Eye (tissue), 1 donor: ENCODE data around the gene PDE4A.
"Not testable (repeated sequence)": the region's sequence is repeated elsewhere in the genome, so short reads cannot be mapped to it uniquely, and the experiment has no call there.

Experiments
- DNase-seq: peaks from one replicate; pipeline ENCODE4 v3.0.0-alpha.2; 2015

Gene PDE4A

DNA sequence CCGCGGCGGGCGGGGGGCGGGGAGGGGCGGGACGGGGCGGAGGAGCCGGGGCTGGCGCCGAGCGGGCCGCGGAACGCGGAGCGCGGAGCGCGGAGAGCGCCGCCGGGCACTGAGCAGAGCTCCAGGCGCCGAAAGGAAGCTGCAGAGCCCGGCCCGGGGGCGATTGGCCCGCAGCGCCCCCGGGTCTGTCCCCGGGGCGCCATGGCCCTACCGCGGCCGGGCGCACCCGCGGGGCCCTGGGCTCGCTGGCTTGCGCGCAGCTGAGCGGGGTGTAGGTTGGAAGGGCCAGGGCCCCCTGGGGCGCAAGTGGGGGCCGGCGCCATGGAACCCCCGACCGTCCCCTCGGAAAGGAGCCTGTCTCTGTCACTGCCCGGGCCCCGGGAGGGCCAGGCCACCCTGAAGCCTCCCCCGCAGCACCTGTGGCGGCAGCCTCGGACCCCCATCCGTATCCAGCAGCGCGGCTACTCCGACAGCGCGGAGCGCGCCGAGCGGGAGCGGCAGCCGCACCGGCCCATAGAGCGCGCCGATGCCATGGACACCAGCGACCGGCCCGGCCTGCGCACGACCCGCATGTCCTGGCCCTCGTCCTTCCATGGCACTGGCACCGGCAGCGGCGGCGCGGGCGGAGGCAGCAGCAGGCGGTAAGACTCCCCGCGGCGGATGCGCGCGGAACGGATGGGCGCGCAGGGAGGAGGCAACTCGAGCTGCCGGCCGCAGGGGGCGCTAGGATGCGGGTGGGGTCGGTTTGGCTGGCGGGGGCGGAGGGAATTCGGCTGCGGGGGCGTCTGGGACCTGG is at the start of gene PDE4A:
PDE4A (plus strand) TSS at position 95 of the 796 bp plus-strand sequence; CDS start at position 322, 227 bp downstream.
- DNase-seq, result peak; percentile 47

DNA sequence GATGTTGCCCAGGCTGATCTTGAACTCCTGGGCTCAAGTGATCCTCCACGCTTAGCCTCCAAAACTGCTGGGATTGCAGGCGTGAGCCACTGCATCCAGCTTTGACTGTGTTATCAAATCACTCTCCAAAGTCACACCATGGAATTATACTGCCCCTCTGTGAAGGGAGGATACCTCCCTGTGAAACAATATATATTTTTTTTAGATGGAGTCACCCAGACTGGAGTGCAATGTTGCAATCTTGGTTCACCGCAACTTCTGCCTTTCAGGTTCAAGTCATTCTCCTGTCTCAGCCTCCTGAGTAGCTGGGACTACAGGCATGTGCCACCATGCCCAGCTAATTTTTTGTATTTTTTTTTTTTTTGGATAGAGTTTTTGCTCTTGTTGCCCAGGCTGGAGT is 47.6 kb upstream of the PDE4A start:
- DNase-seq, result no peak

DNA sequence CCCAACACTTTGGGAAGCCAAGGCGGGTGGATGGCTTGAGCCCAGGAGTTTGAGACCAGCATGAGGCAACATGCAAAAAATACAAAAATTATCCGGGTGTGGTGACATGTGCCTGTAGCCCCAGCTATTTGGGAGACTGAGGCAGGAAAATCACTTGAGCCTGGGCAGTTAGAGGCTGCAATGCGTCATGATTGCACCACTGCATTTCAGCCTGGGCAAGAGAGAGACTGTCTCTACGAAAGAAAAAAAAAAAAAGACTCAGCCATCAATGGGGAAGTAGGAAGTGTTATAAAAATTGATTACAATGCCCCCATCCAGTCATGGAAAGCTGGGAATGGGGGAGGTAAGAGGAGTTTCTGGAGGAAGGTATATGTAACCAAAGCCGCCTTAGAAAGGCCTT is 45.4 kb upstream of the PDE4A start:
- DNase-seq, result no peak

DNA sequence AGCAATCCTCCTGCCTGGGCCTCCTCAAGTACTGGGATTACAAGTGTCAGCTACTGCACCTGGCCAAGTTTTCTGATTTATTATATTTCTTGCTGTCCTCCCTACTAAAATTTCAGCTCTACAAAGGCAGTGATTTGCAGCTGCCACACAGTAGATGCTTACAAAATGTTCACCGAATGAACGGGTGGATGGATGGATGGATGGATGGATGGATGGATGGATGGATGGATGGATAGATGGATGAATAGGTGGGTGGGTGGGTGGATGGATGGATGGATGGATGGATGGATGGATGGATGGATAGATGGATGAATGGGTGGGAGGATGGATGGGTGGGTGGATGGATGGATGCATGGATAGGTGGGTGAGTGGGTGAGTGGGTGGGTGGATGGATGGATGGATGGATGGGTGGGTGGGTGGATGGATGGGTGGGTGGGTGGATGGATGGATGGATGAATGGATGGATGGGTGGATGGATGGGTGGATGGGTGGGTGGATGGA is 43.1 kb upstream of the PDE4A start:
- not testable (repeated sequence) for DNase-seq

DNA sequence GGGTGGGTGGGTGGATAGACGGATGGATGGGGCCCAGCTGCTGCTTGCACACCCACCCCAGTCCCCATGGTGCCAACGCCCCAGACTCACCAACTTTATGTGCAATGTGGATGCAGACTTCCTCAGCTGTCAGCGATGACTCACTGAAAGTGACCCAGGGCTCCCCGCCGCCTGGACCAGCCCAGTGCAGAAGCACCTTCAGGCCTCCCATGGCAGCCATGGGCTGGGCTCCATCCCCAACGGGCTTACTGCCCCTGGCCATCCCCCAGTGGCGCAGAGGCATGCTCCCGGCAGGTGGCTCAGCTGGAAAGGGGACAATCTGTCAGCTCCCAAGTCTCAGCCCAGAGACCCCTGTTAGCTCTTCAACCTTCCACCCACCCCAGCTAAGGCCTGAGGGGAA is 42.2 kb upstream of the PDE4A start:
- DNase-seq, result no peak

DNA sequence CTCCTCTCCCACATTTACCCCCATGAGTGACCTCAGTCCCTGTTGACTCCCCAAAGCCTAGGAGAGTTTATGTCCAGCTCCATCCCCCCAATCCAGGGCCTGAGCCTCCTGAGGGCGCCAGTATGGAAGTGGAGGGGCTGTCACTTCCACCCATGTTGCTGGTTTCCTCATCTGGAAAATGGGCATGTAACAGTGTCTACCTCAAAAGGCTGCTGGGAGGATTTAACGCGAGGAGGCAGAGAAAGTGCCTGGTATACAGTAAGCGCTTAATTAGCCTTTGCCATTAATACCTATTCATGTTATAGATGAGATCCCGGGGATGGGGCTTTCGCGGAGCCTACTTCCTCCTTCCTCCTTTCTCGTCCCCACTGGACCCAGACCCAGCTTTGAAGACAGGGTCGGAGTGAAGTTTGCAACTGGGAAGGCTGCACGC is 40.4 kb upstream of the PDE4A start:
- no peak for DNase-seq

DNA sequence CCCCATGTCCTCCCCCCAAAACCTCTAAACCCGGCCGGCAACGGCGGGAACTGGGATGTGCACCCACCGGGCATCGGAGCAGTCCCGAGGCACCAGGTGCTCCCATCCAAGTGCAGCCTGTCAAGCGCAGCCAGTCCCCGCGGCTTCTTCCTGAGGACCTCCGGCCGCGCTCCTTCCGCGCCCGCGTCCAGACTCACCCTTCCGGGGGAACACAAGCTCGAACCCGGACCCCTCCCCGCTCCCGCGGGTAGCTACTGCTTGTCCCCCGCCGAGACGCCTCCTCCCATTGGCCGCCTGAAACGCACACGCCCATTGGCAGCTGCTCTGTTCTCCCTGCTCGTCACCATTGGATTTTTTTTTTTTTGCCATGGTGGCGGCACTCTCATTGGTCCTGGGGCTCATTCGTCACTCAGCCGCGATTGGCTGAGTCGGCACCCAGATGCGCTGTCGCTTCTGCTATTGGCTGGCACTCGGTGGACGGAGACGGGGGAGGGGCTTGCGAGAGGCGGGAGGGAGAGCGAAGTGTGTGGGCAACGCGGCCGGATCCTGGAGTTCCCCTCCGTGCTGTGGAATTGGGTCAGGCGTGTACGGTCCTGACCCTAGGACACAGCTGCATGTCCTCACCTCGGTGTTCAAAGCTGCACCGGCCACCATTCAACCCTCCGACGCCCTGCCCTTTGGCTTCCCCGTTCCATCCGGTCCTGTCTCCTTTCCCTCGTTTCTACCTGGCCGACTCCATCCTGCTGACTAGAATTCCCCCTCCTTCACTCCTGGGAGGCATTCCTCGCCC is 39.8 kb upstream of the PDE4A start, which contains the start of gene TYK2:
TYK2 (minus strand) TSS at position 260 of the 790 bp plus-strand sequence. CDS start 2,166 bp downstream, outside the sequence.
- peak; percentile 100 for DNase-seq

DNA sequence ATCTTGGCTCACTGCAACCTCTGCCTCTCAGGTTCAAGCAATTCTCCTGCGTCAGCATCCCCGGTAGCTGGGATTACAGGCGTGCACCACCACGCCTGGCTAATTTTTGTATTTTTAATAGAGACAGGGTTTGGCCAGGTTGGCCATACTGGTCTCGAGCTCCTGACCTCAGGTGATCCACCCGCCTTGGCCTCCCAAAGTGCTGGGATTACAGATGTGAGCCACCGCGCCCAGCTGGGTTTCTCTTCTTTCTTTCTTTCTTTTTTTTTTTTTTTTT is 37.2 kb upstream of the PDE4A start:
- not testable (repeated sequence) for DNase-seq

DNA sequence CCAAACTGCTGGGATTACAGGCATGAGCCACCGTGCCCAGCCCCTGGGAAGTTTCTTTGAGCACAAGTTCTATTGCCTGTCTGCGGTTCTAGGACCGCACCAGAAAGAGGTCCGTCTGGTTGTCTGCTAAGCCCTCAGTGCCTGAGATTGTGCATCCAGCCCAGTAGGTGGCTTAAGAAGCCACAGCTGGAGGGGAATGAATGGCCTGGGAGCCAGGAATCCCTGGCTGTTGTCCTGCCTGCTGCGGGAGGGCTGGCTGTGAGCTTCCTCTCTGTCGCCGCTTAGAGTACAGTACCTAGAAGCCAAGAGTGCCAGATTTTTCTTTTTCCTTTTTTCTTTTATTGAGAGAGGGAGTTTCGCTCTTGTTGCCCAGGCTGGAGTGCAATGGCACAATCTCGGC is 35.8 kb upstream of the PDE4A start:
- DNase-seq, result no peak

DNA sequence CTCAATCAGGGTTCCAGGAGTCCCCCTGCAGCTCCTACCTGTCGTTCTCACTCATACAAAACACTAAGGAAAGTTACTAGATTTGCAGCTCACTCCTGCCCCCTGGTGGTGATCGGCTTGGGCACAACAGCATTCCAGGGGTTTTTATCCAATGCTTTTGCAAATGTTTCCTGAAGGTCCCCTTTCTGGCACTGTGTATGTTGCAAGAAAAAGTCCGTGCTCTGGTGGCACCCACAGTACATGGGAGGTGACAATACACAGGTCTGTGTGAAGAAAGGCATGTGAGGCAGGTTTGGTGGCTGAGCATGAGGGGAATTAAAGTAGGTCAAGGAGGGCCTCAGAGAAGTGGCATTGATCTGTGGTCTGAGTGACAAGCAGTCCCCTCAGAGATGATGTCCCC is 31.4 kb upstream of the PDE4A start:
- peak; percentile 96 for DNase-seq

DNA sequence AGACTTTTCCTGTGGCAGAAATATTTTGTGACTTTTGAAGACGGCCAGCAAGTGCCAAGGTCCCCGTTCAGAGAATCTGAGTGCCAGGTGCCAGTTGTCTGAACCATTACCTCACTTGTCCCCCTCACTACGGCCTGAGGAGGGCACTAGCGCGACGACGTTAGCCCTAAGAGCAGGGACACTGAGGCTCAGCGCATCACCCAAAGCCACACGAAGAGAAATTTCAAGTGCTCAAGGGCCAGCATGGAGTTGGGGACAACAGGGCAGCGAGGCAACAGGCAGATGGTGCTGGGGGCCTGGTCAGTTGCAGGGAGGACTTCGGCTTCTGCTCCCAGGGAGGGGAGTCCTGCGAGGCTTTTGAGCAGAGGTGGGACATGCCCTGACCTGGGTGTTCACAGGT is 30.5 kb upstream of the PDE4A start:
- DNase-seq, result no peak

DNA sequence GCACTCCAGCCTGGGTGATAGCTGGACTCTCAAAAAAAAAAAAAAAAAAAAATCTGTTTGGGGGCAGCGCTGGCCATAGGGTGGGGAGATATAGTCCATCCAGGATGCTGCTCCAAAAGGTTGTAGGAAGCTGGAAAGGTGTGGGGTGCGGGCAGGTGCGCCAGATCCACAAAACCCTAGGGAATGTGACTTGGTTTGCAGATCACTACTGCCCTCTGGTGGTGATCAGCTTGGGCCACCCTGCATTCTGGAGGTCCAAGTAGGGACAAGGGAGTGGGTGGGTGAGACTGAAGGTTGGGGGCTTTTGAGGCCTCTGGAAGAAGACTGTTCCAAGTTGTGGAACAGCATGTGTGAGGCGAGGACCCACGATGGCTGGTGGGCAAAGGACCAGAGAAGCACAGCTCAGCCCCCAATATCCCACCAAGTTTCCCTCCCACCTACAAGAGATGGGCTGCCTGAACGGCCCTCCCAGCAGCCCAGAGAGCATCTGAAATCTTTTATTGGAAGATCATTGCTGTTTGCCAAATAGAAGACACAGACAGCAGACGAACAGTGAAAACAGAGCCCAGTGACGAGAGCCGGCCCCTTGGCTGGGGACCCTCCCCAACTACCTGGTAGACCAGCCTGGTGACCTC is 29.6 kb upstream of the PDE4A start:
- peak; percentile 88 for DNase-seq

DNA sequence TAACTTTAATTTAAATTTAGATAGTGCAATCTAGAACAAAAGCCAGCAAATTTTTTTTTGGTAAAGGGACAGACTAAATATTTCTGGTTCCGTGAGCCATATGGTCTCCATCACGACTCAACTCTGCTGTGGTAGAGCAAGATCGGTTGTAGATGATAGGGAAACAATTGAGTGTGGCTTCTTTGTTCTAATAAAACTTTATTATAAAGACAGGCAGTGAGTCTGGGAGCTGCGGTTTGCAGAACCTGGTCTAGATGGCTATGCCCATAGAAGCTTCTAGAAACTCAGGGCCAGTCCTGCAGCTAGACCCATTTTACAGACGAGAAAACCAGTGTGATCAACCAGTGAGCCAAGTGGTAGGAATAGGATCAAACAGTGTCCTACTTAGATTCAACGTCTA is 28.2 kb upstream of the PDE4A start:
- DNase-seq, result no peak

DNA sequence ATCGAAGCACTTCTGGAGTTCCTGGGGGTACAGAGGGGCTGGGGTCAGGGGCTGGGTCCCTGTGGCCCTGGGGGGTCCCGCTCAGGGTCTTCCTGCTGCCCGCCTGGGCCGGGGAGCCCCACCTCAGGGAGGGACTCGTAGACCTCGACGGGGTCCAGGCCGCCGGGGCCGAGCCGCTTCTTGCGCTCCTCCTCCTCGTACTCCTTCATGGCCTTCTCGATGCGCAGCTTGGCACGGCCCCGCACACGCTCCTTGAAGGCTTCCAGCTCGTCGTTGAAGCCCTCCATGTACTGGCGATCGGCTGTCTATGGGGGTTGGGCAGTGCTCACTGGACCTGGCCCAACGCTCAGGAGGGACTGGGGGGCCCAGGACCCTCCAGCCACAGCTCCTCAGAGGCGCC is 27.2 kb upstream of the PDE4A start:
- no peak for DNase-seq

DNA sequence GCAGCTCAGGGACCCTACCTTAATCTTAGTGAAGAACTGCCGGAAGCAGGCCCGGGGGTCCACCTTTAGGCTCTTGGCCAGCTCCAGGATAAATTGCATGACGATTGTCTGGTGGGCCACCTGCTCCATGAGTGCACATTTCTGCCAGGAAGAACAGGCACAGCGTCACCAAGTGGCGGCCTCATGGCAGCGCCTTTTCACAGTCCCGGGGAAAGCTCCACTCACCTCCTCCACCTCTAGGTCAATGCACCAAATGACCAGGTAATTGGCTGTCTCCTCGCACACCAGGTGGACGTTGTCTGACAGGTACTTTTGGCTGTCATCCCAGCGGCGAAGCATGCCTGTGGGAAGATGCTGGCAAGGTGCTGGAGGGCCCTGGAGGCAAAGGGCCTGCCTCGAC is 25.3 kb upstream of the PDE4A start:
- DNase-seq, result no peak

DNA sequence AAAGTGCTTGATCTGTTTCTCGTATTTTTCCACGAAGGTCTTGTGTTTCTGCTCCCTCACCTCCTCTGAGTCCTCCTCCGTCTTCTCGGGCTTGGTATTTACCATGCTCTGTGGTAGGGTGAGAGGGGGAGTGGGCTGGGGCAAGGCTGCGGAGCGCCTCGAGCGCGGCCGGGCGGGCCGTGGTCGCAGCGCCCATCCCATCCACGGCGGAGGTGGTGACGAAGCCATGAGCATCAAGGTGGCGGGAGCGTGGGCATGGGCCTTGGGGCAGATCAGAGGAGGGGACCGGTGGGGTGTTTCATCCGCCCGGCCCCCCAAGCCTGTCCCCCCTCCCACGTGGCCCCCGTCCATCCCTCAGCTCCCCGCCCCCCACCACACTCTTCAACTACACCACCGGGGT is 24.9 kb upstream of the PDE4A start:
- DNase-seq, result no peak

DNA sequence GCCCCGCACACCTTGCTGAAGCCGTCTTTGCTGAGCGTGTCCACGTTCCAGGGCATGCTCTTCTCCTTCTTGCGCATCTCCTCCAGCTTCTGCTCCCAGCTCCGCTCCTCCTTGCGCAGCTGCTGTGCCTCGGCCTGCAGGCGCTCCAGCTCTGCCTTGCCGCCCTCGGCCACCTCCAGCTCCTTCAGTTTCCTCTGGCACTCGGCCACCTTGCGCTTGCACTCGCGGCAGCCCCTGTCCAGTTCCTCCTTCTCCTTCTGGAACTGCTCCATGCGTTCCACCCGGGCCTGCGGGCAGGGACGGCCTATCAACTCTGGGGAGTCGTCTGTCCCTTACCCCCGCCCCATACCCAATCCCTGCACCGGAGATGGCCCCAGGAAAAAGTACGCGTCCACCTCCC is 24.4 kb upstream of the PDE4A start:
- DNase-seq, result no peak

DNA sequence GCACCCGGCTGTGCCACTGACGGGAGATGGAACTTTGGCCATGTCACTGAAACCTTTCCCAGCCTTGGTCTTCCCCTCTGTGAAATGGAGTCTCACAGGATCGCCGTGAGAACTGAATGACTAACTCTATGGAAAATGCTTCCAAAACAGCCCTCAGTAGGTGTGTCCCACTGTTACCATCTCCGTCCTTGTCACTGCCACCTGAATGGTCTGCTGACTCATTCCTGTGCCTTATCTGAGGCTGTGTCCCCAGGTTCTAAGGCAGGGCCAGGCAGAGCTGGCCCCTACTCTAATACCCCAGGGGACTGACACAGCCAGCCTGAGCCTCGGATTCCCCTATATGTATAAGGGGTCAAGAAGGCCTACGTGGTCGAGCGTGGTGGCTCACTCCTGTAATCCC is 21.5 kb upstream of the PDE4A start:
- no peak for DNase-seq

DNA sequence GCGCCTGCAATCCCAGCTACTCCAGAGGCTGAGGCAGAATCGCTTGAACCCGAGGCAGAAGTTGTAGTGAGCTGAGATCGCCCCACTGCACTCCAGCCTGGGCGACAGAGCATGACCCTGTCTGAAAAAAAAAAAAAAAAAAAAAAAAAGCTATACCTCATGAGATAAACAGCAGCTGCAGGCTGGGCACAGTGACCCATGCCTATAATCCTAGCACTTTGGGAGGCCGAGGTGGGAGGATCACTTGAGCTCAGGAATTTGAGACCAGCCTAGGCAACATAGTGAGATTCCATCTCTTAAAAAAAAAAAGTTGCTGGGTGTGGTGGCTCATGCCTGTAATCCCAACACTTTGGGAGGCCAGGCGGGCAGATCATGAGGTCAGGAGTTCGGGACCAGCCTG is 21.0 kb upstream of the PDE4A start:
- DNase-seq, result not testable (repeated sequence)

DNA sequence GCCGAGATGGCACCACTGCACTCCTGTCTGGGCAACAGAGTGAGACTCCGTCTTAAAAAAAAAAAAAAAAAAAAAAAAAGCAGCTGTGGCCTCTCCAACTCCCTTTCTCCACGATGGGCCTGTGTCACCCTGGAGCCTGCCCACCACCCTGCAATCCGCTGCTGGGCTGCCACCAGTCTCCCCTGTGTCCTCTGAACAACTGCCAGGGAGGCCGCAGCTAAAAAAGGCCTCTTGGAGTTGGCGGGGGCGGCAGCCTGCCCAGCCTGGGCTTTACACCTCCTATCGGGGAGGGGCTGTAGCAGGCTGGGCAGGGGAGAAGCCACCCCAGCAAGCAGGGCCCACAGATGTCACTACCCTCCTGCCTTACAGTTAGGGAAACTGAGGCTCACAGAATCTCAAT is 20.5 kb upstream of the PDE4A start:
- DNase-seq, result no peak

DNA sequence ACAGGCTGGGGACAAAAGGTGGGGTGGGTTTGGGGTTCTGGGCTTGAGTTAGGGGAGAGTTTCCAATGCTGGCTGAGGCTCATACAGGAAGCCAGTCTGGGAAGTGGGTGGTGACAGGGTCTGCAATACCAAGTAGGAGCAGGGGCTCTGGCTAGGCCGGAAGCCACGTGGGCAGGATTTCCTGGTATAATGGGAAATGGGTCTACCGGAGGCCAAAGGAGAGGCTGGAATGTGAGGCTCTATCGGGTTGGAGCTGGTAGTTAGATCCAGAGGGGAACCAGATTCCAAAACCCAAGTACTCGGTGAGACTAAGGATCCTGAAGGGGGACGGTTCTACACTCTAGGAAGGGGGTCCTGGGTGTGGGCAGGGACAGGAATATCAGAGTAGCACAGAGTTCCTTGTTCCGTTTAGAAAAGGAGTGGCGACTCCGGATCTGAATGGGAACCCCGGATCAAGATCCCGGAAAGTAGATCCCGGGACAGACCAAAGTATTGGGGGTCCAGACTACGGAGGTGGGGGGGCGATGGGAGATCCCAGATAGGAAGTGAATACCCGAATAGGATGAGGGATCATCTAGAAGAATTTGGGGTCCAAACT is 17.8 kb upstream of the PDE4A start:
- DNase-seq, result peak; percentile 33

DNA sequence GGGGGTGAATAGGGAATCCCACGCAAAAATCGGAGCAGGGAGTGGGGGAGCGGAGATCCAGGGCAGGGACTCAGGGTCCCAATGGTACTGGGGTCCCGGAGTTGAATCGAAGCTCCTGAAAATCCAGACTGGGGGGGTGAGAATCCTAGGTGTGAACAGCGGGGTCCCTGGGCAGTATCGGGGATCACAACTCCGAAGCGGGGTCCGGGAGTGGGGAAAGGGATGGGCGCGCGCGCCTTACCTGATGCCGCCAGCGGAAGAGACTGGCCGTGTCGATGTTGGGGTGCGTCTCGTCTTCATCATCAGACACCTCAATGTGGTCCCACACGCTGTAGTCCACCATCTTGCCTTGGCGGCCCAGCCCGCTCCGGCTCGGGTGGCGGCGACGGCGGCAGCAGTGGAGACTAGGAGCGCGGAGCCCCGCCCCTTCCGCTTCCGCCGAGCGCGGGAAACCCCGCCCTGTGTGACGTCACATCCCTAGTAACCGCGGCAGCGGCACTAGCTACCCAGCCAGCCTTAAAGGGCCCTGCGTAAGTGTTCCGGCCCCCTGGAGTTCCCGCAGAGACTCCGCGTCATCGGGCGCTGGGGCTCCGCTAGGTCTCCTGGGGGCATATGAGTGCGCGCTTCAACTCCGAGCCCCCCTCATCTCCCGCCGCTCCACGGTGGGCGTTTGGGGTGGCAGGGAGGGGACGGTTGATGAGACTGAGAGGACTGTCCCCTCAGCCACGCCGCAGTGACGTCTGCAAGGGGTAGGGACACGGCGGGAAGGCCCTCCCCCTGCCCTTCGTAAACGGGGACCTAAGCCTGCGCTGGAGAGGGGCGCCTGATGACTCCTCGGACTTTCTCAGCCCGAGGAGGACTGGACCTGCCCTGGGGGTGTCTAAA is 17.0 kb upstream of the PDE4A start, which contains the start of gene CDC37:
CDC37 (minus strand) TSS at position 406 of the 885 bp plus-strand sequence; CDS start at position 343, 63 bp downstream.
- peak; percentile 99 for DNase-seq
